ENCODE results near the gene AP1AR. TPM values are rescaled to one million over a fixed set of nuclear protein-coding genes. Genes with fewer than 3 reads are reported as not detected.
"Not testable (repeated sequence)": the region's sequence is repeated elsewhere in the genome, so short reads cannot be mapped to it uniquely, and the experiment has no call there.

The AP1AR gene
- total RNA-seq, 2 experiments from 2014 or later, result 14.7 to 15.2 TPM

DNA sequence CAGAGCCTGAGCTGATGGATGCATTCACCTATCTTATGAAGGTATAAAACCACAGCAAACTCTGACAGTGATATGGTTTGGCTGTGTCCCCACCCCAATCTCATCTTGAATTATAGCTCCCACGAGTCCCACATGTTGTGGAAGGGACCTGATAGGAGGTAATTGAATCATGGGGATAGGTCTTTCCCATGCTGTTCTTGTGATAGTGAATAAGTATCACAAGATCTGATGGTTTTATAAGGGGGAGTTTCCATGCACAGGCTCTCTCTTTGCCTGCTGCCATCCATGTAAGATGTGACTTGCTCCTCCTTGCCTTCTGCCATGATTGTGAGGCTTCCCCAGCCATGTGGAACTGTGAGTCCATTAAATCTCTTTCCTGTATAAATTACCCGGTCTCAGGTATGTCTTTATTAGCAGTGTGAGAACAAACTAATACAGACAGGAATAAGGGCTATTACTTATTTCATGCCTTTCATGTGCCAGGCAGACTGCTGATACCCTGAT lies 50.4 kb downstream of the AP1AR start:
- H3K36me3 Mint-ChIP-seq (ENCODE audit: low read depth), result peaks cover 67% of the 10 kb centered on the region
- CTCF ChIA-PET; DNase-seq; H3K27me3 Mint-ChIP-seq (ENCODE audit: low read depth); H3K9me3 Mint-ChIP-seq; H3K4me3 Mint-ChIP-seq: not testable (repeated sequence)
- H3K4me1 Mint-ChIP-seq (ENCODE audit: low read depth), result peaks cover 70% of the 10 kb centered on the region
- intact Hi-C loops (cut with micrococcal nuclease), result loop anchor here (10.0 kb wide), 1 partner anchor 1483 kb away; the partner anchor contains the start of gene CAMK2D
- H3K27ac Mint-ChIP-seq, result peak overlapping the region; percentile 38

DNA sequence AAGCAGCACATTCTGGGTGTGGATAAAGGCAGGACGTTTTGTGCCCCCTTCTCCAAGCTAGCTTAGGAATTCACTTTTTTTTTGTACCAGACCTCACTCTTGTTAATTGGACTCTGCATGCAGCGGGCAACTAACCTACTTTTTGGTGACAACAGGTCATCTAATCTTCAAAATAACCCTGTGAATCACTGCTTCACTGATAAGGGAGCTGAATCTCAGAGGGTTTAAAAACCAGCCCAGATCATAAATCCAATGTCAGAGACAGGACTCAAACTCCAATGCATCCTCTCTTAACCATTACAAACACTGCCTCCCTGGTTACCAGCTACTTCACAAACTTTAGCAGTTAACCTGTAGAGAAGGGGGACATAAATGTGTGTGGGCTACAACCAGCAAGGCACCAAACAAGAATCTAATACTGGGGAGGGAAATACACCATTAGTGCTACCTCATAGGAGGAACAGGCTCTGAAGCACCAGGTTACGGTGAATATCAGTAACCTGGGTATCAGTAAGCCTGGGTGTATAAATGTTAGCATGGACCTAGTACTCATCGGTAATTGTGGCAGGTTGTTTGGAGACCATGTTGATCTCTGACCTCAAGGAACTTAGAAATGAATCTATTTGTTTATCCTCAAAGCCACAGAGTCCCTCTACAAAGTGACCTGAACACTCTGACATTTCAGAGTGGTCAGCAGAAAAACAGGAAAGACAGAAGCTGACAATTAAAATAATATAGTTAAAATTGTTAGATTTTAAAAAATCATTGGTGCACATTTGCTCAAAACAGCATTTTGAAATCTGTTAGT lies 51.5 kb downstream of the AP1AR start:
- DNase-seq, result no peak
- Mint-ChIP-seq H3K9me3 (peaks cover 7% of the 10 kb centered on the region), H3K27me3 (ENCODE audit: low read depth) (no peaks in the 10 kb centered on the region), H3K4me1 (ENCODE audit: low read depth) (peaks cover 71% of the 10 kb centered on the region), H3K4me3 (peak overlapping the region; percentile 97), H3K27ac (peak overlapping the region; percentile 67), H3K36me3 (ENCODE audit: low read depth) (peaks cover 61% of the 10 kb centered on the region)
- CTCF ChIA-PET, result interaction anchor here (0.7 to 1.3 kb wide), 3 partner anchors 8 to 38 kb away, joined by 3 to 4 read pairs (median 3); no protein-coding TSS in a partner anchor
- intact Hi-C loops (cut with micrococcal nuclease), result loop anchor here (10.0 kb wide), 1 partner anchor 1482 kb away; the partner anchor contains the start of gene CAMK2D

DNA sequence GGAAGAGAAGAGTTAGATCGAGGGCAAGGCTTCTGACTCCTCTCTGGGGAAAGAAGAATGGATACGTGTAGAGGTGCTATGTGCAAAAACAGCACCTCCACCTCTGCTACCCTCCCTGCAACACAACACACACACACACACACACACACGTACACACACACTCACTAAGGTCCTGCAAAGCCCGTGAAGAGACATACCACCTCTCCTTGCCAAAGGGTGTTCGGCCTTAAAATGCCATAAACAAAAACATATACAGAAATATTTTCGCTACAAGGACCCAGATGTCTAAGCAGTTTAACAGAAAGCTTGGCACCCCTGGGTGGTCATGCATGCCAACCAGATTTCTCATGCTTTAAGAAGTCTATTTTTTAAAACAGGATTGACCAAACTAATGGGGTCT lies 52.6 kb downstream of the AP1AR start:
- peak; percentile 34 for DNase-seq

DNA sequence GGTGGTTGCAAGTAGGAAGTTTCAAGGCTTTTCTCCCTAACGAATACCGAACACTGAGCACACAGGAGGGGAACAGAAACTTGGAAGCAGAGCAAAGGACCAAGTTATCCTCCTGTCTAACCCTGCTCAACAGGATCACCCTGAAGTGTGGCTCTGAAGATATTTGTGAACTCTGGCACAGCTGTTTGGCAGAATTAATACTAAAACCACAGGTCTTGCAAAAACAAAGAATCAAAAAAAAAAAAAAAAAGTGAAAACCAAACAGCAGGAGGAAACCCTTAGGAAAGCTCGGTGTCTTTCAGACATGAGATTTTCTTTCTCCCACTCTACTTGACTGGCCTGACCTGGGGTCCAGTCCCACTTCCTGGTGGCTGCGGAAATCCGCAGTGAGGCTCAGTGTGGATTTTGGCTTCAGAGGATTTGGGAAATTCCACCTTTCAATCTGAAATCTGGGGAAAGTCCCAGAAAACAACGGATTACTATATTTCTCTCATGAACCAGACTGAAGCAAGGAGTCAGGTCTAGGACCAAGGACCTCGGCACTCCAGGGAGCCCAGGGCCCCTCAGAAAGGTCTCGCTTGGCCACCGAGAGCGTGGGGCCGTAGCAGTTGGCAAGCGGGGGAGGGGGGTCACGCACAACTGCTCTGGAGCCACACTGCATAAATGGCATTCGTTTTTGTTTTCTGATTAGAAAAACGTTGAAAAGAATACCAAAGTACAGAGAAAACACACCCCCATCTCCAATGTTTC lies 53.2 kb downstream of the AP1AR start:
- Mint-ChIP-seq H3K4me1 (ENCODE audit: low read depth) (peaks cover 72% of the 10 kb centered on the region), H3K4me3 (peak overlapping the region; percentile 97), H3K27ac (peak overlapping the region; percentile 97), H3K27me3 (ENCODE audit: low read depth) (no peaks in the 10 kb centered on the region), H3K36me3 (ENCODE audit: low read depth) (peaks cover 50% of the 10 kb centered on the region), H3K9me3 (peaks cover 7% of the 10 kb centered on the region)
- intact Hi-C loops (cut with micrococcal nuclease), result loop anchor here (1.0 to 10.0 kb wide), 8 partner anchors 11 to 1480 kb away; partner anchors contain the start of genes AP1AR, CAMK2D and FAM241A
- no peak for DNase-seq
- CTCF ChIA-PET, result interaction anchor here (1.1 to 2.2 kb wide), 5 partner anchors 10 to 53 kb away, joined by 3 to 7 read pairs (median 6); partner anchors contain the start of gene AP1AR

More for the DNA sequence above, 52.6 kb downstream of the AP1AR start:
- no peaks in the 10 kb centered on the region for H3K27me3 Mint-ChIP-seq (ENCODE audit: low read depth)
- peak overlapping the region; percentile 97 for H3K27ac Mint-ChIP-seq
- intact Hi-C loops (cut with micrococcal nuclease), result loop anchor here (2.0 to 10.0 kb wide), 2 partner anchors 231 to 1481 kb away; partner anchors contain the start of gene CAMK2D
- CTCF ChIA-PET, result interaction anchor here (1.1 to 2.2 kb wide), 3 partner anchors 9 to 36 kb away, joined by 3 to 7 read pairs (median 6); no protein-coding TSS in a partner anchor
- peaks cover 72% of the 10 kb centered on the region for H3K4me1 Mint-ChIP-seq (ENCODE audit: low read depth)
- peak overlapping the region; percentile 97 for H3K4me3 Mint-ChIP-seq
- H3K9me3 Mint-ChIP-seq, result peaks cover 7% of the 10 kb centered on the region
- peaks cover 53% of the 10 kb centered on the region for H3K36me3 Mint-ChIP-seq (ENCODE audit: low read depth)

DNA sequence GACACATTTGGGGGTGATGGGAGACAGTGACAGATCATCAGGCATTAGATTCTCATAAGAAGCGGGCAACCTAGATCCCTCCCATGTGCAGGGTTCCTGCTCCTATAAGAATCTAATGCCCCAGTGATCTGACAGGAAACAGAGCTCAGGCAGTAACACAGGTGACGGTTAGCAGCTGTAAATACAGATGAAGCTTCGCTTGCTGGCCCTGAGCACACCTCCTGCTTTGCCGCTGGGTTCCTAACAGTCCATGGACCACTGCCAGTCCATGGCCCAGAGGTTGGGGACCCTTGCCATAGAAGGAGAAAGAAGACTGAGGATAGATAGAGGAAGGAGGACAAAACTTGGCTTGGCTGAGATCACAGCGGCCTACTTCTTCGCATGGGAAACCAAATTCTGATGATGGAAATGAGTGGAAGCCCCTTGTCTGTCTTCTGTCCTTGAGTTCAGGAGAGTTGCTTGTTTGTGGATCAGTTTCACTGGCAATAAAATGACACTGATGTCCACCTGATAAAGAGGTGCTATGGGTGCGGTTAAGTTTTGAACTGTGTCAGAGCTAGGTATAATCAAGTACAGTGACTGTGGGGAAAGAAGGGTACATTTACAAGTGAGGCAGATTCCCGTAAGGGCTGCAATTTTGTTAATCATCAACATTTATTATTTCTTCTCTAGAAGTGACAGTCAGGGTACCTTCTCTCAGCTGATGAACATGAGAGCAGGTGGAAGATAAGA lies 55.8 kb downstream of the AP1AR start:
- H3K27me3 Mint-ChIP-seq (ENCODE audit: low read depth), result no peaks in the 10 kb centered on the region
- peak; percentile 55 for DNase-seq
- CTCF ChIA-PET, result interaction anchor here (0.6 to 2.5 kb wide), 8 partner anchors 12 to 237 kb away, joined by 3 to 14 read pairs (median 3); no protein-coding TSS in a partner anchor

DNA sequence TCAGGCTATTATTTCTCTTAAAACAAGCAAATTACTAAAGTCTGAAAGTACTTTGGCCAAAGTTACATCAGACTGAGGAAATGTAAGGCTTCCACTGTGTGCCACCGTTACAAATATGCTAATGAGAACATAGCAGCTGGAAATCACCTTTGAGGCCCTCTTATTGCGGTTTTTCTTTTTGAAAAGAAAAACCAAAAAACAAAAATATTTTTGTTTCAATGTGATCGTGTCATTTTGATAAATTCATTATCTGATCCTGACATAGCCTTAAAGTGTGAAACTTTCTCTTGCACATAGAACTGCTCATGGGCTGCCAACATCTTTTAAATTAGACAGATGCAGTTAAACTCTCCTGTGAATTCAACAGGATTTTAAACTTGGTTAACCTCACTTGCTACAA lies 56.9 kb downstream of the AP1AR start:
- Mint-ChIP-seq H3K27me3 (ENCODE audit: low read depth) (no peaks in the 10 kb centered on the region), H3K36me3 (ENCODE audit: low read depth) (peaks cover 27% of the 10 kb centered on the region), H3K4me1 (ENCODE audit: low read depth) (peaks cover 47% of the 10 kb centered on the region), H3K27ac (peak overlapping the region; percentile 92), H3K9me3 (no peaks in the 10 kb centered on the region), H3K4me3 (peak overlapping the region; percentile 48)
- intact Hi-C loops (cut with micrococcal nuclease), result loop anchor here (1.0 to 10.0 kb wide), 6 partner anchors 9 to 1476 kb away; partner anchors contain the start of genes ALPK1 and CAMK2D
- peak; percentile 59 for DNase-seq
- CTCF ChIA-PET, result interaction anchor here (1.2 to 2.5 kb wide), 2 partner anchors 12 to 56 kb away, joined by 4 to 14 read pairs; no protein-coding TSS in a partner anchor

More for the DNA sequence above, 55.8 kb downstream of the AP1AR start:
- intact Hi-C loops (cut with micrococcal nuclease), result loop anchor here (1.0 to 10.0 kb wide), 5 partner anchors 35 to 1477 kb away; partner anchors contain the start of genes CAMK2D and LARP7
- Mint-ChIP-seq H3K9me3 (peaks cover 5% of the 10 kb centered on the region), H3K27ac (peak overlapping the region; percentile 97), H3K36me3 (ENCODE audit: low read depth) (peaks cover 36% of the 10 kb centered on the region), H3K4me3 (peak overlapping the region; percentile 97), H3K4me1 (ENCODE audit: low read depth) (peaks cover 57% of the 10 kb centered on the region)

DNA sequence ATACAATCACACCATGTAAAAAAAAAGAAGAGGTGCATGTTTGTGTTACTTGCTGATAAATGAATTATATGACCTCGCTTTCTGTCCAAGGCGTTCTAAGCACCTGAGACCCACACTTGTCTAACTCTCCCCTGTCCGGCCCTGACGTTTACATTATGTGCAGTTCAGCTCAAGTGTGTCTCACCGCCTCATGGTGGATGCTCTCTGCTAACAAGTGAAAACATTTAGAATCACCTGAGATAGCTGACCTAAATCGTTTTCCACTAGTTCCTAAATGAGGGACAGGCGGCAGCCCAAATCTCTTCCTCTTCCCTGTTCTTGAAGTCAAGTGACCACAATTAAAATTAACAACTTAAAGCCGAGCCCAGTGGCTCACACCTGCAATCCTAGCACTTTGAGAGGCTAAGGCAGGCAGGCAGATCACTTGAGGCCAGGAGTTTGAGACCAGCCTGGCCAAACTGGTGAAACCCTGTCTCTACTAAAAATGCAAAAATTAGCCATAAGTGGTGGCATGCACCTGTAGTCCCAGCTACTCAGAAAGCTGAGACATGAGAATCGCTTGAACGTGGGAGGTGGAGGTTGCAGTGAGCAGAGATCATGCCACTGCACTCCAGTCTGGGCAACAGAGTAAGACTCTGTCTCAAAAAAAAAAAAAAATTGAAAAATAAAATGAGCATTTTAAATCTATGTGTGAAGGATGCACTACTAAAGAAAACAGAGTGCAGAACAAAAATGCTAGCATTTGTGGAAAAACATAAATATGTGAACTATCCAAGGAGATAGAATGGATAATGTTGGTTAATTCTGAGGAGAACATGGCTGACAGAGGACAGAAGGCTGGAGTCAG lies 58.0 kb downstream of the AP1AR start:
- intact Hi-C loops (cut with micrococcal nuclease), result loop anchor here (5.0 to 10.0 kb wide), 3 partner anchors 448 to 1475 kb away; partner anchors contain the start of gene CAMK2D
- Mint-ChIP-seq H3K36me3 (ENCODE audit: low read depth) (peaks cover 20% of the 10 kb centered on the region), H3K27ac (peak overlapping the region; percentile 92), H3K4me1 (ENCODE audit: low read depth) (peaks cover 44% of the 10 kb centered on the region), H3K4me3 (peak overlapping the region; percentile 2), H3K9me3 (peaks cover 2% of the 10 kb centered on the region), H3K27me3 (ENCODE audit: low read depth) (no peaks in the 10 kb centered on the region)
- CTCF ChIA-PET, result interaction anchor here (0.8 kb wide), 1 partner anchor 9 kb away, joined by 3 read pairs; no protein-coding TSS in a partner anchor
- no peak for DNase-seq

DNA sequence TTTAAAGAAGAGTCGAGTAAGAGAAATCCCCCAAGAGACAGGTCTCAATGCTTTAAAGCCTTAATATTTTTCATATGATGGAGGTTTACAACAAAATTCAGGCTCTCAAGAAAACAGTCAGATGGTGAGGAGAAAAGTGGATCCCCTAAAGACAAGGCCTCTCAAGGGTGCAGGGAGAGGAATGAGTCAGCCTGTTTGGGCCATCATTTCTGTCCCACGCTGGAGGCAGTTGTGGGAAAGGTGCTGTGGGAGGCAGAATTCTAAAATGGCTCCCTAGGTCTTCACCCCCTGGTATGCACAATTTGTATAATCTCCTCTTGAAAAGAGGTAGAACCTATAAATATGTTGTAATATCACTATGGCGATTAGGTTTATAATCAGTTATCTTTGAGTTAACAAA lies 58.8 kb downstream of the AP1AR start:
- CTCF ChIA-PET, result interaction anchor here (0.8 kb wide), 1 partner anchor 9 kb away, joined by 3 read pairs; no protein-coding TSS in a partner anchor
- H3K27me3 Mint-ChIP-seq (ENCODE audit: low read depth), result no peaks in the 10 kb centered on the region
- H3K27ac Mint-ChIP-seq, result peak overlapping the region; percentile 92
- intact Hi-C loops (cut with micrococcal nuclease), result no loop called here
- H3K36me3 Mint-ChIP-seq (ENCODE audit: low read depth), result peaks cover 15% of the 10 kb centered on the region
- peaks cover 2% of the 10 kb centered on the region for H3K9me3 Mint-ChIP-seq
- H3K4me1 Mint-ChIP-seq (ENCODE audit: low read depth), result peaks cover 45% of the 10 kb centered on the region
- H3K4me3 Mint-ChIP-seq, result no peak overlapping the region
- peak; percentile 75 for DNase-seq

DNA sequence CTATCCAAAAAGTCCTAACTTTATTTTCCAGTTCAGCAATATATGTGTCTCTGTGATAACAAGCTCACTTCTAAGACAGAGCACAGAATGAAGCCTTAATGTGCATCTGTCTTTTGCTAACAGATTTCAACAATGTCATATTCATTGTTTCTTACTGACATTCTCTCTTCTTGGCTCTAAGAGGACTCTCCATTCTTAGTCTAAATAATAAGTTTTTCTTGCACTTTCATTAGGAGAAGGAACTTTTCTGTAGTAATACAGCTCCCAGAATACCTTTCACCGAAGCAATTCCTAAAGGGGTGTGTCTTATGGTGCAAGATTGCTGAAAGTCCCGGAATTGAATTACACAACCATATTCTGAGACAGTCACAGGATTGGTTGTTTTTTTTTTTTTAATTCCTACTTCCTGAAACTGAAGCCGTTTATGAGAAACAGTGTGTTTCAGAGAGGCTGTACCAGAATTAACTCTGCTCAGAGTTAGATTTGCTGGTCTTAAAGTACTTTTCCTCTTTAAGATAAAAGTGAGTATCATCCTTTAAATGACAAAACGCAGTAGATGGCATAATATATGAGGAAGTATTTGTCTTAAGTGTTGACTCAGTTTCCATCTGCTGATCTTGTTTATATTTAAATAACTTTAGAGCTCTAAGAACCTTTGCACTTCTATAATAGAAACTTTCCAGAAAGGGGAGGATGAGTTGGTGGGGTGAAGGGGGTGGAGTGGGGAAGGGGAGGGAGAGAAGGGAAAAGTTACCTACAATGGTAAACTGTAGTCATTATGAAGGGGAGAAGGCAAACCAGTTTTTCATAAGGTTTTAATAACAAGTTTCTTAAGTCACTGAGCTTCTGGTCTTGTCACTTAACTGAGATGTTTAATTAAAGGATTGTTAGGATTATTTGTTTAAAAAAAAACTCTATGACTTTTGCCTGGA lies 65.6 kb downstream of the AP1AR start, which contains the start of gene ALPK1:
ALPK1 (plus strand) TSS at position 421 of the 932 bp plus-strand sequence.
- CTCF ChIA-PET, result interaction anchor here (0.6 to 1.6 kb wide), 5 partner anchors 11 to 219 kb away, joined by 3 to 9 read pairs (median 4); partner anchors contain the start of genes NEUROG2 and TIFA
- H3K27me3 Mint-ChIP-seq (ENCODE audit: low read depth), result no peaks in the 10 kb centered on the region
- intact Hi-C loops (cut with micrococcal nuclease), result loop anchor here (1.0 kb wide), 1 partner anchor 9 kb away; no protein-coding TSS in a partner anchor
- peaks cover 21% of the 10 kb centered on the region for H3K4me1 Mint-ChIP-seq (ENCODE audit: low read depth)
- peak within 1 kb of the TSS; percentile 81 for H3K4me3 Mint-ChIP-seq
- H3K36me3 Mint-ChIP-seq (ENCODE audit: low read depth), result no peaks in the 10 kb centered on the region
- H3K27ac Mint-ChIP-seq, result peak within 1 kb of the TSS; percentile 94
- H3K9me3 Mint-ChIP-seq, result peaks cover 2% of the 10 kb centered on the region
- no peak for DNase-seq
